Adrenal gland (tissue), 5 donors: ENCODE results near the gene MAPK4.

ENCODE experiments used
- POLR2A ChIP-seq, 2 donors: fragments of 450-650 bp; IDR thresholded peaks; one replicate each; pipeline ENCODE4 v1.6.1; 2017; ENCODE audit warnings: antibody characterized with exemption in 2 of 2, mild to moderate bottlenecking in 2 of 2, moderate library complexity in 1 of 2
- TF ChIP-seq, protein P1 (sequence below), 6 experiments: fragments of 450-650 bp in 4 of 6; fragments of 200-600 bp in 2 of 6; sonication (generic) in 1 of 6; IDR thresholded peaks; 1 replicate in 5 of 6; 2 replicates in 1 of 6; pipeline versions ENCODE4 v1.5.1 to v1.8.0; 2016 to 2021; ENCODE audit warnings: antibody characterized with exemption in 6 of 6, mild to moderate bottlenecking in 2 of 6, moderate library complexity in 1 of 6
- donor health status: DM: no; HTN: no; CAD: no.

- TF ChIP-seq POLR2A (IDR thresholded peaks at IDR 0.05): no peak
- TF ChIP-seq, protein P1, sequence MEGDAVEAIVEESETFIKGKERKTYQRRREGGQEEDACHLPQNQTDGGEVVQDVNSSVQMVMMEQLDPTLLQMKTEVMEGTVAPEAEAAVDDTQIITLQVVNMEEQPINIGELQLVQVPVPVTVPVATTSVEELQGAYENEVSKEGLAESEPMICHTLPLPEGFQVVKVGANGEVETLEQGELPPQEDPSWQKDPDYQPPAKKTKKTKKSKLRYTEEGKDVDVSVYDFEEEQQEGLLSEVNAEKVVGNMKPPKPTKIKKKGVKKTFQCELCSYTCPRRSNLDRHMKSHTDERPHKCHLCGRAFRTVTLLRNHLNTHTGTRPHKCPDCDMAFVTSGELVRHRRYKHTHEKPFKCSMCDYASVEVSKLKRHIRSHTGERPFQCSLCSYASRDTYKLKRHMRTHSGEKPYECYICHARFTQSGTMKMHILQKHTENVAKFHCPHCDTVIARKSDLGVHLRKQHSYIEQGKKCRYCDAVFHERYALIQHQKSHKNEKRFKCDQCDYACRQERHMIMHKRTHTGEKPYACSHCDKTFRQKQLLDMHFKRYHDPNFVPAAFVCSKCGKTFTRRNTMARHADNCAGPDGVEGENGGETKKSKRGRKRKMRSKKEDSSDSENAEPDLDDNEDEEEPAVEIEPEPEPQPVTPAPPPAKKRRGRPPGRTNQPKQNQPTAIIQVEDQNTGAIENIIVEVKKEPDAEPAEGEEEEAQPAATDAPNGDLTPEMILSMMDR (IDR thresholded peaks at IDR 0.05): no peak
Measured at GRCh38 chr18:50694147-50694546, 134.3 kb downstream of the MAPK4 start.
